Heart right ventricle (tissue), 16 donors: ENCODE results near the gene CMBL. TPM values are rescaled to one million over a fixed set of nuclear protein-coding genes. Genes with fewer than 3 reads are reported as not detected.

Experiments
- ATAC-seq, 8 donors: fragments of 200-7000 bp; cut with Tn5 transposase; one replicate each; pipeline ENCODE4 v1.9.1; 2020; ENCODE audit warnings: mild to moderate bottlenecking in 8 of 8, moderate library complexity in 8 of 8, moderate number of reproducible peaks in 1 of 8
- DNase-seq, 2 donors: peaks; one replicate each; pipeline ENCODE4 v3.0.0-alpha.2; 2020
- H3K27ac ChIP-seq, 10 donors: fragments of 200-600 bp; sonication (generic) in 2 of 10; one replicate each; pipeline versions ENCODE4 v1.5.0 to v1.8.0; 2020 to 2022; ENCODE audit warnings: mild to moderate bottlenecking in 3 of 10
- H3K27me3 ChIP-seq, 7 donors: fragments of 200-600 bp; one replicate each; pipeline ENCODE4 v1.8.0; 2021 to 2022; ENCODE audit warnings: mild to moderate bottlenecking in 2 of 7
- H3K36me3 ChIP-seq, 9 donors: fragments of 200-600 bp; sonication (generic) in 1 of 9; one replicate each; pipeline versions ENCODE4 v1.5.0 to v1.8.0; 2020 to 2022; ENCODE audit warnings: mild to moderate bottlenecking in 2 of 9
- H3K4me1 ChIP-seq, 9 donors: fragments of 200-600 bp; sonication (generic) in 1 of 9; one replicate each; pipeline versions ENCODE4 v1.5.0 to v1.8.0; 2020 to 2022; ENCODE audit warnings: mild to moderate bottlenecking in 4 of 9
- H3K4me3 ChIP-seq, 10 donors: fragments of 200-600 bp; sonication (generic) in 2 of 10; one replicate each; pipeline versions ENCODE4 v1.5.0 to v1.8.0; 2020 to 2022; ENCODE audit warnings: mild to moderate bottlenecking in 7 of 10, moderate library complexity in 2 of 10
- H3K9me3 ChIP-seq, 11 donors: fragments of 200-600 bp in 10 of 11; sonication (generic) in 2 of 11; one replicate each; pipeline versions ENCODE4 v1.5.0 to v1.8.0; 2013 to 2022; ENCODE audit warnings: mild to moderate bottlenecking in 2 of 11, control low read depth in 1 of 11, moderate library complexity in 1 of 11
- CTCF ChIP-seq, 9 donors: fragments of 200-600 bp; sonication (generic) in 2 of 9; IDR thresholded peaks; one replicate each; pipeline versions ENCODE4 v1.5.0 to v1.8.0; 2021 to 2022; ENCODE audit warnings: antibody characterized with exemption in 9 of 9, mild to moderate bottlenecking in 5 of 9, moderate library complexity in 1 of 9
- WGBS, 2 donors: extraction: QIAGEN DNeasy Blood & Tissue Kit; methylation state at CpG; one replicate each; pipeline ENCODE4 v1.1.7; 2013; ENCODE audit warnings: inconsistent platforms in 1 of 2; 5-methylcytosine and 5-hydroxymethylcytosine counted together
- intact Hi-C, 10 donors: fragments of 100-400 bp; cut with DNase I; formaldehyde crosslinking; loops; one replicate each; pipeline versions ENCODE4 v1.11.1 to v1.14.2; 2022
- polyA plus RNA-seq, 2 donors: library from polyadenylated mRNA; stranded (reverse); fragments of 200-250 nt; gene quantifications; one replicate each; pipeline ENCODE4 v1.2.3, GENCODE V29; 2013
- total RNA-seq, 10 donors: library from RNA; stranded (reverse); fragmentation: NEBNext Ultra II Directional in 3 of 10; extraction: Animal tissue kit (Norgen Biotek cat#: 25700) in 3 of 10; gene quantifications; one replicate each; pipeline versions ENCODE4 v1.2.1 to v1.2.4, GENCODE V29; 2021 to 2023
- donor health status: Arrhythmogenic right ventricular cardiomyopathy.
- donor health status: ischemic (EF 13 %, LVEDD 7.1; RV severe dilation, severe dysfunction).
- donor health status: healthy with polysubstance abuse.
- donor health status: DM: no; HTN: yes; CAD: no.
- donor health status: DM: no; HTN: no; CAD: no.
- donor health status: ischemic (EF 25% LVEDD 6.9; RV normal size, moderate dysfunction).
- donor health status: ischemic (EF 25% LVEDD 5.7; RV mildly dilated, moderate dysfunction).
- donor health status: healthy.
- donor health status: DM: yes; HTN: yes; CAD: no.
- donor health status: Ischemic cardiomyopathy.
- donor health status: ischemic (EF 35%, LVEDD 5.7; RV mildly dilated, moderate dysfunction).
- donor health status: nonischemic (EF 11% LVEDD 7.7; RV severe dilation, severe dysfunction).
- donor health status: DM: yes; HTN: yes; CAD: no.
- donor health status: PGD.
- donor health status: ischemic (EF 29% LVEDD 5.4; RV normal size, mild dysfunction).
- donor health status: nonischemic (EF 23%, LVEDD 6.1; RV moderate dilation, normal function).

The CMBL gene
- total and polyA plus RNA-seq, 12 donors: 12.0 to 53.4 (median 40.7) TPM

- H3K4me3 ChIP-seq: no peak overlapping the region
- H3K4me1 ChIP-seq: peaks cover 10 to 63% (median 45%) of the 10 kb centered on the region in 9 donors
- H3K27me3 ChIP-seq: peaks cover 0 to 30% (median 11%) of the 10 kb centered on the region in 7 donors
- no peak for ATAC-seq
- H3K9me3 ChIP-seq: no peaks in the 10 kb centered on the region
- TF ChIP-seq CTCF (IDR thresholded peaks at IDR 0.05): no peak
- no peak for DNase-seq
- no peaks in the 10 kb centered on the region for H3K36me3 ChIP-seq
- intact Hi-C loops: no loop called here
- peak overlapping the region in 9 of 10 donors; percentile 2 to 90 (median 76) for H3K27ac ChIP-seq
- 61 to 71% methylated on average over 2 of the region's 2 CpGs for WGBS, 2 donors
Observed at GRCh38 chr5:10329446-10329819, 21.7 kb upstream of the CMBL start.

DNA sequence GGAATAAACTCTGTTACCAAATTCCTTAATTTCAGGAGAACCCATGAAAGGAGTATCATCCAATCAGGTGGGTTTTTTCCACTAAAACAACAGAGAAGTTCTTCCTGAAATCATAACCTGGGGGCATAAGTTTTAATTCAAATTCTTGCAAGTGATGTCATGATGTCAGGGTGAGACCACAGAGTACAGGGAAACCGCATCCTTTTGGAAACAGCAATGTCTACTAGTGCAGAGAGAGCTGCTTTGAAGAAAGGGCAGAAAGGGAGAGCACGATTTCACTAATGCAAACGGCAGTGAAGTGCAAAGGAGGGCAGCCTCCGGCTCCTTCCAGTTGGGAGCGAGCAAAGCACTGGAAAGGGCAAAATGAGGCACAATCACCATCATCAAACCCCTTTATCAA is 20.6 kb upstream of the CMBL start:
- H3K36me3 ChIP-seq: no peaks in the 10 kb centered on the region
- H3K4me3 ChIP-seq: no peak overlapping the region
- H3K4me1 ChIP-seq: peaks cover 10 to 59% (median 41%) of the 10 kb centered on the region in 9 donors
- peak overlapping the region in 2 of 10 donors; percentile 81 to 90 for H3K27ac ChIP-seq
- no peak for ATAC-seq
- WGBS, 2 donors: 85 to 90% methylated on average over 5 of the region's 5 CpGs
- no peak for TF ChIP-seq CTCF (IDR thresholded peaks at IDR 0.05)
- no peak for DNase-seq
- intact Hi-C loops: no loop called here
- H3K27me3 ChIP-seq: peaks cover 0 to 19% (median 4%) of the 10 kb centered on the region in 7 donors
- no peaks in the 10 kb centered on the region for H3K9me3 ChIP-seq

- WGBS, 2 donors: 71 to 76% methylated on average over 6 of the region's 6 CpGs
- H3K27ac ChIP-seq: peak overlapping the region in 8 of 10 donors; percentile 22 to 84 (median 68)
Observed at GRCh38 chr5:10324518-10325370, 17.0 kb upstream of the CMBL start.

More at GRCh38 chr5:10324518-10325370, 17.0 kb upstream of the CMBL start:
- Histone ChIP-seq H3K4me3 (no peak overlapping the region), H3K4me1 (peaks cover 0 to 23% (median 7%) of the 10 kb centered on the region in 9 donors), H3K36me3 (no peaks in the 10 kb centered on the region), H3K9me3 (no peaks in the 10 kb centered on the region), H3K27me3 (no peaks in the 10 kb centered on the region)
- DNase-seq (no peak), ATAC-seq (peak; percentile 42 to 91 (median 68))
- intact Hi-C loops: no loop called here
- TF ChIP-seq CTCF (IDR thresholded peaks at IDR 0.05): no peak
